ENCODE measurements around the gene TJP2. TPM values are rescaled to one million over a fixed set of nuclear protein-coding genes. Genes with fewer than 3 reads are reported as not detected.

TJP2 gene
- polyA plus RNA-seq (2013, experiment 1 of 2; ENCODE audit: insufficient read length) = 5.6 TPM
- polyA plus RNA-seq (2013, experiment 2 of 2; ENCODE audit: insufficient read length) = 5.0 TPM

GRCh38 chr9:69173891-69174615 is at the start of gene TJP2:
Gene TJP2 (plus strand): TSS chr9:69174277. CDS start chr9:69174373, 96 bp downstream.
- peak; percentile 53 for DNase-seq

DNA sequence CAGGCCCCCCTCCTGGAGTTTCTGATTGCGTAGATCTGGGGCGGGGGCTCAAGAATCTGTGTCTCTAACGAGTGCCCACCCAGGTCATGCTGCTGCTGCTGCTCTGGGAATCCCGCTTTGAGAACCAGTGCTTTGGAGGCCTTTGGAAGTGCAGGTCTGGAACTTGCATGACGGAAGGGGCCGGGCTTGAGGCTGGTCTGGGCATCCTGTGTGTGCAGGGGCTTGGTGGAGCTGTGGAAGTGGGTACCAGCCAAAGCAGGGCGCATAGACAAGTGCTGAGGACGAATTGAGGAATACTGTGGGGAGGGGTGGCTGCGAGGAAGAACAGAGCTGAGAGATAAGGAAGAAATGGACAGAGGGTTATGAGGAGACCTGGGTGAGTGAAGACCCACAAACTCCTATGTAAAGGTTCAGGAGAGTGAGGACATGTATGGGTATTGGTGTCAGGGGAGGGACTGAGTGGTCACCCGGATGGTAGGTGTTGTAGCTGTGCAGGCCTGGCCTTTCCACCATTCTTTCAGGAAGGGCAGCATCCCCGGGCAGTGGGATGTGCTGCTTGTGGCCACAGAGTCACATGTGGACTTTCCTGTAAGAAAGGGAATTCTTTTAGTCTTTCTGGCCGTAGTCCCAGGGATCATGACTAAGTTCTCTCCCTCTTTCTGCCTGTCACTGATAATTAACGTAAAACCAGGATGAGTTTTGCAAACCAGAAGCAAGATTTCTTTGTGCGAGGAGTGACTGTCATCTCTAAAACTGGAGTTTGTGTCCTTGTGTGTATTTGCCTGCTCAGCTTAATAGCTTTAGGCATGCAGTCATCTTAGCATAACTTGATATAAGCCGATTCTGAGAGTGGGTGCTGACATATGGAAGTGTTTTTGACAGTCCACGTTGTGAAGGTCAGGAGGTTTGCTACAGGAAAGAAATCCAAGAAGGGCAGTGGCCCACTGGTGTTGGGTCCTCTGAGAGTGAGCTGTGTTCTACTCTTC is 43.3 kb upstream of the TJP2 start:
- peak; percentile 92 for DNase-seq

GRCh38 chr9:69131682-69132081 is 42.4 kb upstream of the TJP2 start:
- peak; percentile 99 for DNase-seq

DNA sequence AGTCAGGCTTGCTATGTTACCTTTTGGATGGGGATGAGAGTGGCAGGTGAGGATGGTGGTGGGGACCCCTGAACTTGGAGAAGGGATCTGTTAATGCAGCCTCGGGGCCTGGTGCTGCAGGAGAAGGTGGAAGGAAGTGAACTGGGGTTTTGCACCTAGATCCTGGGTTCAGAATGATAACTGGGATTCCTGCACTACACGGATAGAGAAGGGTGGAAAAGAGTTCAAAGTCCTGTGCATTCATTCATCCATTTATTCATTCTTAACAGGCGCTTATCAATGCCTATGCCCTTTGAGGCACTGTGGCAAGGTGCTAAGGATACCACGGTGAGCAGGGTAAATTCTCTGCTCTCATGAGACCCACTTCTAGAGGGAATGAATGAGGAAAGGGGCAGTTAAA is 41.7 kb upstream of the TJP2 start:
- no peak for DNase-seq

- no peak for DNase-seq
Observed at GRCh38 chr9:69134412-69134811, 39.7 kb upstream of the TJP2 start.

GRCh38 chr9:69136185-69136584 is 37.9 kb upstream of the TJP2 start:
- no peak for DNase-seq

GRCh38 chr9:69136779-69137178 is 37.3 kb upstream of the TJP2 start:
- DNase-seq = no peak

GRCh38 chr9:69137311-69137710 is 36.8 kb upstream of the TJP2 start:
- DNase-seq = no peak

GRCh38 chr9:69139596-69139995 is 34.5 kb upstream of the TJP2 start:
- DNase-seq = no peak

DNA sequence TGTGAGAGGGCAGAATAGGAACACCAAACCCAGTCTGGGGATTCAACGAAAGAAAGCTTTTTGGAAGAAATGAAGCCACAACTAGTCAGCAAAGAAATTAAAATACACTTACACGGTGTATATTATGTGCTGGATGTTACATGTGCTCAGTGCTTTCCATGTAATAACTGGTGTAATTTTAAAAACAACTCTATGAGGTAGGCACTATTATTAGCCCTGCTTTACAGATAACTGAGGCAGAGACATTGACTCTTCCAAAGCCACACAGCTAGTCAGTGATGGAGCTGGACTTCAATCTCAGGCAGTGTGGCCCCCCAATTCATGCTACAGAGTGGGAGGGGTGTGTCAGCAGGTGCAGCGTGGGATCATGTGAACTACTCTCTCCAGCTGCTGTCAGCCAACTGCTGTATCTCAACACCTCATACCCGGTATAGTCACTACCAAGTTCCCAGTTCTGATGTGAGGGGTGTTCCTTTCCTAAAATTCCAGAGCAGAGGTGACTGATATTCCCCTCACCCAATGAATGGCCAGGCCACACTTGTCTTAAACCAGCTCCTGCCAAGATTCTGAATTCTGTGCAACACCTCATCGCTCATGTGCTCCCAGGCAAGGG is 33.8 kb upstream of the TJP2 start:
- no peak for DNase-seq

- DNase-seq = no peak
Observed at GRCh38 chr9:69141851-69142250, 32.2 kb upstream of the TJP2 start.

GRCh38 chr9:69143291-69143690 is 30.8 kb upstream of the TJP2 start:
- DNase-seq = peak; percentile 11

DNA sequence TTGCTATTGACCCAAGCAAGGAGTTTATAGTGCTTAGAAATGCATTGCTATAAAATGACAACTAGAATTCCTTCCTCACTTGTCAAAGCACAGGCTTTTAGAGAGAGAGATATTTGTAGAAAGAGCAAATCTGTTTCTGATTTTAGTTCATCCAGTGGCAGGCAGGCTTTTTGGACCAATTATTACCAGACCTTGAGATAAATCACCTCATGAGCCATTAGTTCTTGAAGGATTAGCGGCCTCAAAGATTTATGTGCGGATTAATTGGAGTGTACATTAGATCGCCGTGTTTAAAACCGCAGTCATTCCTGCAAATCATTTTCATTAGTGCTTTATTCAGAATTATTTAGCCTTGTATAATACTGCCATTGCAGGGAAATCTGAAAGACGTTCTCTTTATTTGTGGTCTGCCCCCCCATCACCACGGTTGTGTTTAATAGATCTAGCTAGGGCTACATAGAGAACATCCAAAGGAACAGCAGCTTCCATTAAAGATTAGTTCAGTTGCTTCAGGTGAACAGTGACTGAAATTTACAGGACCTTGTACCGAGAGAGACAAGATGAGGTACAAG is 28.8 kb upstream of the TJP2 start:
- peak; percentile 98 for DNase-seq

GRCh38 chr9:69147041-69147834 is 26.8 kb upstream of the TJP2 start:
- no peak for DNase-seq

GRCh38 chr9:69149321-69149807 is 24.7 kb upstream of the TJP2 start:
- peak; percentile 65 for DNase-seq

GRCh38 chr9:69151506-69151905 is 22.6 kb upstream of the TJP2 start:
- no peak for DNase-seq

GRCh38 chr9:69153707-69154521 is 20.2 kb upstream of the TJP2 start:
- no peak for DNase-seq

DNA sequence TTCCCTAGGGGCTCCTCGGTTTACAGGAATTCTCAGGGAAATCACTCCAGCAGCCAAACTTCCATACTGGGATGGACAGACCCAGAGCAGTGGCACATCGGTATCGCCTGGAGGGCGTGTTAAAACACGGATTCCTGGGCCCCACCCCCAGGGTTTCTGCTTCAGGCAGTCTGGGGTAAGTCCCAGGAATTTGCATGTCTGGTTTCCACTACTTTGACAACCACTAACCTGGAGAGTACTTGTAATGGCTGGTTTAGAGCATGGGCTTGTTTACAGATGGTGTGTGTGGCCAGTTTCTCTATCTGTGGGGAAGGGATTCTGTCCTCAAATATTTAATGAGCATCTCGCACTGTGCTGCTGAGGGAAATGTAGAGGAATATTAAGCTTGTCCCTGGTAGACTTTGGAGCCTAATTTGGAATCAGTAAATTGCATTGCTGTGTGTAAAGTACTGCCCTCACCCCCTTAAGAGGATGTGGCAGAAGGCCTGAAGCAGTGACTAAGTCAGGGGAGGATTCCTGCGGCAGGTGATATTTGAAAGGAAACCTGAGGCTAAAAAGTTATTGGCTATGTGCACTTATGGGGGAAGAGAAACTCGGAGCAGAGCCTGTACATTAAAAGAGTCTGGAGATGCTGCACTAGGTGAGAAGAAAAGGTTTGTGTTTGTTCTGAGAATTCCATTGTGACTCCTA is 18.6 kb upstream of the TJP2 start:
- no peak for DNase-seq

GRCh38 chr9:69157751-69158466 is 16.2 kb upstream of the TJP2 start:
- peak; percentile 41 for DNase-seq

All from fibroblast of skin of abdomen (primary cell).